ENCODE data around the gene STAB2.

DNA sequence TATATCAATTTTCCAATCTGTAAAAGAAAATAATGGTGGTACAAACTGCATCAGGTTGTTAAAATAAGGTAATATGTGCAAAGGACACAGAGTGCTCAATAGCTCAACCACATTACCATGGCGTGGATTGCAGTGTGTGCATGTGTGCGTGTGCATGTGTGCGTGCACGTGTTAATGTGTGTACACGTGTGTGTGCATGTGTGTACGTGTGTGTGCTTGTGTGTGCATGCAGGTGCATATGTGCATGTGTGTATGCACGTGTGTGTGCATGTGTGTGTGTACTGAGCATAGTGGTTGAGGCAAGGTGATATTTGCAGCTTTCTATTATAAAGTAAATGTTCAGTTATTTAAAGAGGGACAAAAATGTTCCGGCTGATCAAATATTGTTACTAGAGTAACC, 138.3 kb downstream of the STAB2 start:
- TF ChIP-seq, protein P1, sequence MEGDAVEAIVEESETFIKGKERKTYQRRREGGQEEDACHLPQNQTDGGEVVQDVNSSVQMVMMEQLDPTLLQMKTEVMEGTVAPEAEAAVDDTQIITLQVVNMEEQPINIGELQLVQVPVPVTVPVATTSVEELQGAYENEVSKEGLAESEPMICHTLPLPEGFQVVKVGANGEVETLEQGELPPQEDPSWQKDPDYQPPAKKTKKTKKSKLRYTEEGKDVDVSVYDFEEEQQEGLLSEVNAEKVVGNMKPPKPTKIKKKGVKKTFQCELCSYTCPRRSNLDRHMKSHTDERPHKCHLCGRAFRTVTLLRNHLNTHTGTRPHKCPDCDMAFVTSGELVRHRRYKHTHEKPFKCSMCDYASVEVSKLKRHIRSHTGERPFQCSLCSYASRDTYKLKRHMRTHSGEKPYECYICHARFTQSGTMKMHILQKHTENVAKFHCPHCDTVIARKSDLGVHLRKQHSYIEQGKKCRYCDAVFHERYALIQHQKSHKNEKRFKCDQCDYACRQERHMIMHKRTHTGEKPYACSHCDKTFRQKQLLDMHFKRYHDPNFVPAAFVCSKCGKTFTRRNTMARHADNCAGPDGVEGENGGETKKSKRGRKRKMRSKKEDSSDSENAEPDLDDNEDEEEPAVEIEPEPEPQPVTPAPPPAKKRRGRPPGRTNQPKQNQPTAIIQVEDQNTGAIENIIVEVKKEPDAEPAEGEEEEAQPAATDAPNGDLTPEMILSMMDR (IDR thresholded peaks at IDR 0.05; ENCODE audit: low read depth, low read length) = no peak
- TF ChIP-seq EZH2phosphoT487 (IDR thresholded peaks at IDR 0.05; ENCODE audit: low read depth) = no peak
